Measurements from ENCODE around the gene SYDE1. TPM values are rescaled to one million over a fixed set of nuclear protein-coding genes. Genes with fewer than 3 reads are reported as not detected.

The SYDE1 gene
- total RNA-seq, 3 donors from 2014 or later, result 3.8 to 32.5 (median 4.1) TPM

DNA sequence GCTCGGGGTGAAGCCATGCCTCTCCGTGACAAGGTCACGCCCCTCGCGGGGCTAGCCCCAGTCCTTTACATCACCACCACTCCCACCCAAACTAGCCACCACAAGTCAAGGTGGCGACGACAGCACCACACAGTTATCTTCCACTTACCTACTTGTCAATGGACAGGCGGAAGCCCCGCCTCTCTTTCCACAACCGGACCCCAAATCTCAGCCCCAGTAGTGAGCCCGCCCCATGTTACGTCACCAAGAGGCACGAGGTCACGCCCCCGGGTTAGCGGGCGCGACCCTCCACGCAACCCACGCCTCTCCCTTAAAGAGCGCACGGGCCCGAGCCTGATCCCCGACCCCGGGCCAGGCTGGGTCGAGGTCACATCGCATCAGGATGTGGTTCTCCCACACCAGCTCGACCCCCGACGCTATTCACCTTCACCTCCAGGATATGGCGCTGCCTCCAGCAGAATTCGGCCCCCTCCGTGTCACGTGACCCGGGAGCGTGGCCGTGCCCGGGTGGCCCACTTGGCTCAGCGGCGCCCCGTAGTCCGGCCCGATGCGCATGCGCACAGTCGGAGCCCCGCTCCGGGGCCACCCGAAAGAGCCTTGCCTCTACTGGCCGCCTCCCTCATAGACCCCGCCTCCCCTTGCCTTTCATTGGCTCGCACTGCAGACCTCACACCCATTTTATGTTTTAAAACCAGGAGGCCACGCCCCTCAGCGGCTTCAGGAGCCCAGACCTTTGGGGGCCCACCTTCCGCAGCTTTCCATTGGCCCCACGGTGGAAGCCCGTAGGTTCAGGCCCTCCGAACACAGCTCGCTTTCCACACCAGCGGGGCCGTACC is 18.2 kb downstream of the SYDE1 start:
- Histone ChIP-seq H3K9me3 (no peaks in the 10 kb centered on the region), H3K36me3 (ENCODE audit: low read depth) (no peaks in the 10 kb centered on the region), H3K4me3 (peak overlapping the region; percentile 43), H3K4me1 (ENCODE audit: low read depth) (peaks cover 21% of the 10 kb centered on the region)
- intact Hi-C loops (cut with DNase I, micrococcal nuclease), result no loop called here
- no peak for TF ChIP-seq CTCF (IDR thresholded peaks at IDR 0.05)
- DNase-seq (peak; percentile 99), ATAC-seq (peak; percentile 92)

DNA sequence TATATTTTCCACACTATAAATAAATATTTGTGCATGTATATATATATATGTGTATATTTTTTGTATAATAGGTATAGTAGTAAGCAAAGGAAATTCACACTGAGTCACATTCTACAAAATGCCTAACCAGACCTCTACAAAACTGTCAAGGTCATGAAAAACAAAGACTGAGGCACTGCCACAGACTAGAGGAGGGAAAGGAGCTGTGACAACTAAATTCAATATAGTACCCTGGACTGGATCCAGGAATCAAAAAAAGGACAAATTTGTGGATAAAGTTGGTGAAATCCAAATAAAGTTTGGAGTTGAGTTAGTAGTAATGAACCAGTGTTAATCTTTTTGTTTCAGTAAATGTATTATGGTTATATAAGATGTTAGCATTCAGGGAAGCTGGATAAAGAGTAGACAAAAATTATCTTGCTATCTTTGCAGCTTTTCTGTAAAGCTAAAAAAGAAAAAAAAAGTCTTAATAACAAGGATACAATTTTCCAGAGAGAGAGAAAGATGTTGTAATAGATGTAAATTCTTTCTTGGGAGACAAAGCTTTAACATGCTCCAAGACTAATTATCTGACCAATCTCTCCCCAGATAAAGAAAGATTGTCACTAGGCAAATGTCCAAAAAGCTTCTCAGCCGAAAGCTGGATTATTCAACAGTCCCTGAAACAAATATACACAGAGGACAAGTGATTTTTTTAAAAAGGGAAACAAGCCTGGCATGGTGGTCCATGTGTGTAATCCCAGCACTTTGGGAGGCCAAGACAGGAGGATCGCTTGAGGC is 19.1 kb downstream of the SYDE1 start:
- no peak overlapping the region for H3K4me3 ChIP-seq
- H3K4me1 ChIP-seq (ENCODE audit: low read depth), result peaks cover 21% of the 10 kb centered on the region
- H3K9me3 ChIP-seq, result no peaks in the 10 kb centered on the region
- DNase-seq (no peak), ATAC-seq (no peak)
- no peak for TF ChIP-seq CTCF (IDR thresholded peaks at IDR 0.05)
- intact Hi-C loops (cut with DNase I, micrococcal nuclease), result no loop called here
- no peaks in the 10 kb centered on the region for H3K36me3 ChIP-seq (ENCODE audit: low read depth)

- no peaks in the 10 kb centered on the region for H3K9me3 ChIP-seq
- peaks cover 21% of the 10 kb centered on the region for H3K4me1 ChIP-seq (ENCODE audit: low read depth)
- no peak for TF ChIP-seq CTCF (IDR thresholded peaks at IDR 0.05)
- ATAC-seq (no peak), DNase-seq (peak in 1 of 3 donors; percentile 51)
- no peaks in the 10 kb centered on the region for H3K36me3 ChIP-seq (ENCODE audit: low read depth)
- H3K4me3 ChIP-seq, result no peak overlapping the region
- intact Hi-C loops (cut with DNase I, micrococcal nuclease), result no loop called here
Measured at GRCh38 chr19:15128162-15128770, 21.1 kb downstream of the SYDE1 start.

DNA sequence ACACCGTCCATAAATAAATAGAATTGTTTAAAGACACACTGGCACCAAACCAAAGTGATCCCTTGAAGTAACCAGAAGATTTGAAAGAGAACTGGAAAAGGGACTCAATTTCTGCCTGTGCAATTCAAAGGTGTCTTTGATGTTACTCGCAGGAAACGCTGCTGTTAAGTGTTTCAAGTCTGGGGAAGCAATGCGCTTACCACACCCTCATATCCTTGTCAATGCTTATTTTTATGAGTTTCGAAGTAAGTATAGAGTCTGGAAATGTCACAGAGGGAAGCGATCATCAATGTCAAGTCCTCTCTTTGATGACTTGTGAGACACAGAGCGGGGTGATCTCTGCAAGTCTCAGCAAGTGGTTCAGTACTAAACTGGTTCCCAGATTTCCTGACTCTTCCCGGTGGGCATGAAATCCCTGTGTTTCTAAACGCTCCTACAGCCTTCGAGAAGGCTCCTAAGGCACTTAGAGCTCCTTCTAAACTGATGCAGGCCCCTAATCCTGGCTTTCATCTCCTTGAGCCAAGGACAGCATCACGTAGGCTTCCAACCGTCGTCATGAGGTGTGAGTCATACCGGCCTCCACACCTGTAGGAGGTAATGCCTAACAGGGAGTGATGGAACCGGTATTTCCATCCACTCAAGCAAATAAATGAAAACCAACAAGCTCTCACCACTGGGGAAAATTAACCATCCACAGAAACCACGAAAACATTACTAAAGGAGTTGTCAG is 22.8 kb downstream of the SYDE1 start:
- intact Hi-C loops (cut with DNase I, micrococcal nuclease), result no loop called here
- H3K36me3 ChIP-seq (ENCODE audit: low read depth), result no peaks in the 10 kb centered on the region

More for the DNA sequence above, 22.8 kb downstream of the SYDE1 start:
- ATAC-seq (peak; percentile 30), DNase-seq (no peak)
- no peak for TF ChIP-seq CTCF (IDR thresholded peaks at IDR 0.05)
- H3K9me3 ChIP-seq, result no peaks in the 10 kb centered on the region
- H3K4me1 ChIP-seq (ENCODE audit: low read depth), result peaks cover 15% of the 10 kb centered on the region
- no peak overlapping the region for H3K4me3 ChIP-seq

Measured in mucosa of descending colon (tissue), 3 donors.